GM21360 (cell line): ENCODE data around the gene RABEP1.
"Not testable (repeated sequence)": the region's sequence is repeated elsewhere in the genome, so short reads cannot be mapped to it uniquely, and the experiment has no call there.

Experiments used
- ATAC-seq: cut with Tn5 transposase; IDR thresholded peaks from one replicate; pipeline ENCODE4 v1.9.1; 2021; ENCODE audit warnings: mild to moderate bottlenecking, moderate library complexity; ENCODE audit not compliant: unreplicated experiment

The RABEP1 gene

DNA sequence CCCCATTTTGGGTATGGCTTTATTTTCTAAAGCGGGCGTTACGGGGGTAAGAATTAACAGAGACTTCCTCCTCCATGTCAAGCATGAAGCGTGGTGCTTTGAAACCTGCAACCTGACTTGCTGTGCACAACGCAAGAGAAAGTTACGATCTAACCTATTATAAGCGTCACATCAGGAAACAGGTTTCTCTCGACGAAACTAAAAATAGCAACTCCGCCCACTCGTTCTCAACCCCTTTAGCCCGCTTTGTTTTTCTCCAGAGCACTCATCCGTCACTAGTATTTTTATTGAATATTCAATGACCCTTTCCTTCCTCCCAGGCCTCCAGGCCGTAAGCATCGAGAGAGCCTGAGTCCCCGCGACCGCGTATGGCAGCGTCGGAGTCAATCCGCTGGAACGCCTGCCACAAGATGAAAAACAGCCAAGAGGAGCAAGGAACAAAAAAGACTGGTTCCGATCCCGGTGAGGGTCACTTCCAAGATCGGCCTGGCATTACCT lies 136.8 kb downstream of the RABEP1 start:
- ATAC-seq, result peak; percentile 28

DNA sequence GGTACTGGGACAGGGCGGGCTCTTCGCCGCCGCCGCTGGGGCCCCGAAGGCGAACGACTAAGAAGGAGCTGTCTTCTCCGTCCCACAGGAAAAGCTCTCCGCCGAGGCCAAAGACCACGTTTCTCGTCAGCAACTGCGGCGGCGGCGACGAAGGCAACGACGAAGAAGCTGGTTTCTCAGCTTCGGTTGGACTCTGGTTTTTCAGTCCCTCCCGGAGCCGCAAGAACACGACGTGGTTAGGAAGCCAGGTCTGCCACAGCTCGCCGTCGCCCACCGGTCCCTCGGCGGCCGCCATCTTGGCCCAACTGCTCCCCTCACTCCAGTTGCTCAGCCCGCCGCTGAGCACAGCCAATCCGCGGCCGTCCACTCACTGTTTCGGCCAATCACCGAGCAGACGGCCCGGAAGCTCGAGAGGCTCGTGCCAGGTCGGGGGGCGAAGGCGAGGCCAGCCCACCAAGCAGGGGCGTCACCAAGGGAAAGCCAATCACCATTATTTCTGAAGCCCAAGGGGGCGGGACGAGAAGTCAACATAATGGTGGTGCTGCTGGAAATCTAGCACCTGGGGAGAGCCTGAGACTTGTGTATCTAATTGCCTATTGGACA lies 137.4 kb downstream of the RABEP1 start, which contains the start of gene NUP88:
NUP88 (minus strand) TSS at position 307 of the 603 bp plus-strand sequence; CDS start at position 295, 12 bp downstream.
- ATAC-seq, result peak; percentile 84

DNA sequence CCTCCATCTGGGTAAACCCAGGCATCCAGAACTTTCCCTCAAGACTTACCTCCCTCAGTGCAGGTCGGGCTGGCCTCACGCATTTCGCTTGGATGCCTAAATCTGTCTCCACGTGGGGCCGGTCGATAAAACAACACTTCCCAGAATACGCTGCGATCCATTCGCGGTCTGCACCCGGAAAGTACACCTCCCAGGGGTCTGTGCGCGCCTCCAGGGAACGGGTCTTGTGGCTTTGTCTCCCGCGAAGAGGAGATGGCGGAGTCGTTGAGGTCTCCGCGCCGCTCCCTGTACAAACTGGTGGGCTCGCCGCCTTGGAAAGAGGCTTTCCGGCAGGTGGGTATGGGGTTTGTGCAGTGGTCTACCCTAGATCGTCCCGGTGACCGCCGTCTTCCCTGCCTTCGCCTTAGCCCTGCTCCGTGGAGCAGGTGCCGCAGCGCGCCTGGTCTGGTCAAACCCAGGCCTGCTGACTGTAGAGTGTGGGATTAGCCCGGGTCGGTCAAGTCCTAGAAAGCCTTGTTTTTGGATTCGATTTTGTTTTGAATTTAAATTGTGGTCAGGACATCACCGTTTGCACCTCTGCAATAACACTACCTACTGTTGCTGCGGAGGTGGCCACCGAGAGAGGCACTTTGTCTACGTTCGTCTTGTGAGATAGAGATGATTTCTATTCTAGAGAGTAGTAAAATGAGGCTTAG lies 138.0 kb downstream of the RABEP1 start, which contains the start of gene RPAIN:
RPAIN (plus strand) TSS at position 224 of the 695 bp plus-strand sequence; CDS start at position 253, 29 bp downstream.
- peak; percentile 30 for ATAC-seq

DNA sequence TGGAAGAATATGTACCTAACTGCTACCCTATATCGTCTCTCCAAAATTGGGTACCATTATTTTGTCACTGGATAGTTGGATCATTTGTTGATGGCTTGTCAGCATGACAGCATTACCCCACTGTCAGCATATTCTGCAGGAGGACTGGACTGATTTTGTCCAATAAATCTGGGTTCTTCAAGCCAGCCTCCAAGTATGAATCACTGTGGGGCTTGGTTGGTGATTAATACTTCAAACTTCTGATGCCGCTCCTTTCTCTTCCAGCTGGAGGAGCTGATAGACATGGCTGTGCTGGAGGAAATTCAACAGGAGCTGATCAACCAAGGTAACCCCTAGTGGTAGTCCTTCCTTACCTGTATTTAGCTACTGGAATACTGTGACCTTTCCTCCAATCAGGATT lies 140.4 kb downstream of the RABEP1 start:
- no peak for ATAC-seq

DNA sequence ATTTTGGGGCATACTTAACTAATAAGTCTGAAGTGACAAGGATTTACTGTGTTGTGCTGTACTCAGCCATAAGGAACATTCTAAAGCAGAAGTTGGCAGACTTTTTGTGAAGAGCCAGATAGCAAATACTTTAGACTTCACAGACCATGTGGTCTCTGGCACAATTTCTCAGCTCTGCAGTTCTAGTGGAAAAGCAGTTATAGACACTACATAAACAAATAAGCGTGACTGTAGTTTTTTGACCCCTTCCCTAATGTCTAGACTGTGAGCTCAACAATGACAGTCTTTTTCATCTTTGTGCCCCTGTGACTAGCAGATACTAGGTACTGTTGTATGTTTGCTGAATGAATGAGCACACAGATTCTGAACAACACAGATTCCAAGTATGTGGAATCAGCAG lies 142.8 kb downstream of the RABEP1 start:
- ATAC-seq, result no peak

DNA sequence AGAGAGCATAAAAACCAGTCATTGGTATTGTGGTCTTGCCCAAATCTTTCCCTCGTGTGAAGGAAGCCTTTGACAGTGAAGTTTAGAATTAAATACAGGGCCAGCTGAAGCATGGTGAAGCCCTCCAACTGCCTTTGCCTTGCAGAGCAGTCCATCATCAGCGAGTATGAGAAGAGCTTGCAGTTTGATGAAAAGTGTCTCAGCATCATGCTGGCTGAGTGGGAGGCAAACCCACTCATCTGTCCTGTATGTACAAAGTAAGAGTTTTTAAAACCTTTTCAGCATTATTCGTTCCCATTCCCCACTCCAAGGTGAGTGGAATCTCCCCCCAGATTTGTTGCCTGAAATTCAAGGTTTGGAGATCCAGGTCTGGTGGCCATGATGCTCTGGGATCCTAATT lies 143.7 kb downstream of the RABEP1 start:
- no peak for ATAC-seq

GRCh38 chr17:5429191-5429887 lies 147.3 kb downstream of the RABEP1 start:
- ATAC-seq, result no peak

- ATAC-seq, result no peak
These were observed 148.4 kb downstream of the RABEP1 start for GRCh38 chr17:5430413-5430999.

DNA sequence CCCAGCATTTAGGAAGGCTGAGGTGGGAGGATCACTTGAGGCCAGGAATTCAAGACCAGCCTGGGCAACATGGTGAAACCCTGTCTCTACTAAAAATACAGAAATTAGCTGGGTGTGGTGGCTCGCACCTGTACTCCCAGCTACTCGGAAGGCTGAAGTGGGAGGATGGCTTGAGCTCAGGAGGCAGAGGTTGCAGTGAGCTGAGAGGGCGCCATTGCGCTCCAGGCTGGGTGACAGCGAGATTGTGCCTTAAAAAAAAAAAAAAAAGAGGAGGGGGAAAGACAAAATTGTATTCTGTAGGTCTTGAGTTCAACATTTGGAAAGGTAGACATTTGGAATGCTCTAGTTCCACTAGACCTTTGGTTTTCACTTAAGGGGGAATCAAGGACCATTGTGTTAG lies 149.2 kb downstream of the RABEP1 start:
- ATAC-seq, result not testable (repeated sequence)

- no peak for ATAC-seq
These were observed 150.0 kb downstream of the RABEP1 start for GRCh38 chr17:5431949-5432556.

DNA sequence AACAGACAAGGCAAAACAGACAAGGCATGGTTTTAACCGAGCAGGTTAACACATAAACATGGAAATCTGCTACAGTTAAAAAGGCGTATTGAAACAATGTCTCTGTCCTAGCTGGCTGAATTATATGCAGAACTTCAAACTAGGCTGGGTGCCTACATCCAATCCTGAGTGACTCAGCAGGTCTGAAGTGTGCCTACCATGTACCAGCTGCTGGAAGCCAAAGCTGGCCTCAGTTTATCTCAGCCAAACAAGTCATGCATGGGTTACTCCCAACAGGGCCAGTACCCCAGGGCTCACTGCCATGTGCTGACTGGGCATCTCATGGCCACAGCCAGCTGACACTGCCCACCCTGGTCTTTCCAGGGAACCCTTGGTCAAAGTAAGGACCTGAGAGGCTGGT lies 152.9 kb downstream of the RABEP1 start:
- ATAC-seq, result no peak
